K562 (cell line): ENCODE results near the gene SETD5. TPM values are rescaled to one million over a fixed set of nuclear protein-coding genes. Genes with fewer than 3 reads are reported as not detected.

Experiments used
- BRD9 ChIP-seq: fragments of 450-650 bp; IDR thresholded peaks from 2 replicates; pipeline ENCODE4 v1.6.1; 2018; ENCODE audit warnings: low read depth; ENCODE audit not compliant: partially characterized antibody
- HOXB6 ChIP-seq: fragments of 250-450 bp; sonication (Bioruptor Pico); IDR thresholded peaks from 2 replicates; pipeline ENCODE4 v1.5.1; 2022; ENCODE audit warnings: mild to moderate bottlenecking, borderline replicate concordance
- IRF1 ChIP-seq: sonication (generic); formaldehyde crosslinking; IDR thresholded peaks from 2 replicates; pipeline ENCODE4 v1.8.0; 2022; ENCODE audit warnings: missing genetic modification reagents, mild to moderate bottlenecking, borderline replicate concordance
- MNT ChIP-seq, 2 experiments: fragments of 450-650 bp; conservative IDR thresholded peaks; 2 replicates each; pipeline ENCODE4 v1.6.1; 2017; ENCODE audit warnings: mild to moderate bottlenecking in 2 of 2, moderate library complexity in 2 of 2
- MYBL2 ChIP-seq, 2 experiments: fragments of 450-650 bp in 1 of 2; sonication (generic) in 1 of 2; formaldehyde crosslinking in 1 of 2; IDR thresholded peaks; 2 replicates each; pipeline versions ENCODE4 v1.6.1 to v1.8.1; 2017 to 2022; ENCODE audit warnings: borderline replicate concordance in 1 of 2, inconsistent platforms in 1 of 2, low read depth in 1 of 2, mild to moderate bottlenecking in 1 of 2, missing genetic modification reagents in 1 of 2, moderate library complexity in 1 of 2
- POLR2G ChIP-seq: fragments of 200-400 bp; formaldehyde crosslinking; IDR thresholded peaks from 2 replicates; pipeline ENCODE4 v1.6.1; 2017; ENCODE audit warnings: low read depth, mild to moderate bottlenecking, antibody characterized with exemption, low read length, moderate library complexity
- RHOXF2B ChIP-seq: fragments of 250-450 bp; sonication (Bioruptor Pico); conservative IDR thresholded peaks from 2 replicates; pipeline ENCODE4 v1.5.1; 2021
- SNAPC5 ChIP-seq: fragments of 250-450 bp; sonication (Bioruptor Pico); IDR thresholded peaks from 2 replicates; pipeline ENCODE4 v1.8.0; 2021; ENCODE audit warnings: moderate library complexity, mild to moderate bottlenecking, inconsistent platforms
- SNRNP70 ChIP-seq: fragments of 200-400 bp; formaldehyde crosslinking; optimal IDR thresholded peaks from 2 replicates; pipeline ENCODE3; 2017; ENCODE audit warnings: low read depth, low read length
- STAT6 ChIP-seq: sonication (generic); formaldehyde crosslinking; IDR thresholded peaks from 2 replicates; pipeline ENCODE4 v1.8.1; 2023; ENCODE audit warnings: mild to moderate bottlenecking, missing genetic modification reagents
- TSHZ1 ChIP-seq: fragments of 250-450 bp; sonication (Bioruptor Pico); IDR thresholded peaks from 2 replicates; pipeline ENCODE4 v1.4.0; 2020; ENCODE audit warnings: mild to moderate bottlenecking, moderate library complexity
- USF2 ChIP-seq: sonication (generic); formaldehyde crosslinking; IDR thresholded peaks from 2 replicates; pipeline ENCODE4 v1.5.0; 2020; ENCODE audit warnings: missing genetic modification reagents
- XRCC5 ChIP-seq: fragments of 200-400 bp; formaldehyde crosslinking; IDR thresholded peaks from 2 replicates; pipeline ENCODE4 v1.6.1; 2017; ENCODE audit warnings: low read depth, mild to moderate bottlenecking, low read length
- ZBTB8A ChIP-seq: fragments of 450-650 bp; IDR thresholded peaks from 2 replicates; pipeline ENCODE4 v1.6.1; 2018; ENCODE audit warnings: mild to moderate bottlenecking, moderate library complexity; ENCODE audit not compliant: partially characterized antibody
- ZNF184 ChIP-seq: sonication (generic); formaldehyde crosslinking; IDR thresholded peaks from 2 replicates; pipeline ENCODE4 v1.5.0; 2020; ENCODE audit warnings: missing genetic modification reagents
- ZNF3 ChIP-seq: fragments of 250-450 bp; sonication (Bioruptor Pico); IDR thresholded peaks from 2 replicates; pipeline ENCODE4 v1.5.0; 2021; ENCODE audit warnings: mild to moderate bottlenecking, moderate library complexity
- polyA plus RNA-seq, 8 experiments: library from polyadenylated mRNA; depleted of rRNA in 4 of 8; stranded (reverse) in 5 of 8; unstranded in 3 of 8; fragments of >200 nt; fragmentation: Nextera tagmentation in 2 of 8; fragmentation: Illumina TruSeq in 1 of 8; extraction: Ambion mirVana in 2 of 8; extraction: Trizol in 1 of 8; gene quantifications; 2 replicates each; pipeline versions ENCODE4 v1.2.1 to v1.2.3, GENCODE V29; 2011 to 2014; ENCODE audit warnings: inconsistent platforms in 1 of 8, missing spikeins in 1 of 8
- total RNA-seq, 7 experiments: library from RNA; depleted of rRNA in 6 of 7; stranded (reverse); fragments of >200 nt in 6 of 7; fragmentation: Illumina TruSeq in 2 of 7; extraction: Trizol in 2 of 7; gene quantifications; 2 replicates each; pipeline versions ENCODE4 v1.2.1 to v1.2.3, GENCODE V29; 2011 to 2021; ENCODE audit warnings: low replicate concordance in 1 of 7

SETD5 gene
- total and polyA plus RNA-seq, 9 of the 15 experiments (the other 6 are each of a cell fraction or from before 2014, with no cell fraction given): 20.8 to 135 (median 87.2) TPM

GRCh38 chr3:9420850-9421549 is 23.6 kb downstream of the SETD5 start (continued):
- TF ChIP-seq STAT6 (CRISPR knock-in tag): no peak
- TF ChIP-seq XRCC5: no peak
- TF ChIP-seq MNT (conservative IDR thresholded peaks at IDR 0.05): peak; percentile 44 to 72; a peak in 3 of 4 replicates
- TF ChIP-seq SNAPC5 (CRISPR knock-in tag): no peak
- no peak for TF ChIP-seq TSHZ1 (CRISPR knock-in tag)
- TF ChIP-seq SNRNP70: no peak
- TF ChIP-seq ZNF184 (CRISPR knock-in tag): no peak
- peak; percentile 19 for TF ChIP-seq BRD9
- no peak for TF ChIP-seq ZBTB8A
- TF ChIP-seq HOXB6 (CRISPR knock-in tag): no peak
- no peak for TF ChIP-seq MYBL2 (IDR thresholded peaks at IDR 0.05; ENCODE audit: low read depth)
- TF ChIP-seq MYBL2 (CRISPR knock-in tag; IDR thresholded peaks at IDR 0.05; ENCODE audit: borderline replicate concordance): no peak
- no peak for TF ChIP-seq USF2 (CRISPR knock-in tag)
- no peak for TF ChIP-seq ZNF3 (CRISPR knock-in tag)
- TF ChIP-seq POLR2G: no peak
- no peak for TF ChIP-seq RHOXF2B (CRISPR knock-in tag)
- TF ChIP-seq IRF1: no peak
